Memory B cell (primary cell): Measurements from ENCODE around the gene XRCC1.

Source experiments
- ATAC-seq: fragments of 150-1000 bp; cut with Tn5 transposase; 2 replicates; pipeline ENCODE4 v1.10.0; 2021; ENCODE audit warnings: low read depth, mild to moderate bottlenecking, moderate library complexity
- DNase-seq, 2 donors: peaks; one replicate each; pipeline ENCODE4 v3.0.0; 2022; ENCODE audit warnings: low spot score in 2 of 2
- H3K27ac Mint-ChIP-seq: one replicate; pipeline ENCODE4 v1.8.0; 2022; ENCODE audit warnings: mild to moderate bottlenecking, moderate library complexity, mixed read lengths
- H3K27me3 Mint-ChIP-seq: one replicate; pipeline ENCODE4 v1.8.0; 2022; ENCODE audit warnings: mixed read lengths
- H3K36me3 Mint-ChIP-seq: one replicate; pipeline ENCODE4 v1.8.0; 2022; ENCODE audit warnings: mild to moderate bottlenecking, mixed read lengths
- H3K4me1 Mint-ChIP-seq: one replicate; pipeline ENCODE4 v1.8.0; 2022; ENCODE audit warnings: mixed read lengths
- H3K4me3 Mint-ChIP-seq: one replicate; pipeline ENCODE4 v1.8.0; 2022; ENCODE audit warnings: mild to moderate bottlenecking, moderate library complexity, mixed read lengths
- H3K9me3 Mint-ChIP-seq: one replicate; pipeline ENCODE4 v1.8.0; 2022; ENCODE audit warnings: mixed read lengths

Gene XRCC1

DNA sequence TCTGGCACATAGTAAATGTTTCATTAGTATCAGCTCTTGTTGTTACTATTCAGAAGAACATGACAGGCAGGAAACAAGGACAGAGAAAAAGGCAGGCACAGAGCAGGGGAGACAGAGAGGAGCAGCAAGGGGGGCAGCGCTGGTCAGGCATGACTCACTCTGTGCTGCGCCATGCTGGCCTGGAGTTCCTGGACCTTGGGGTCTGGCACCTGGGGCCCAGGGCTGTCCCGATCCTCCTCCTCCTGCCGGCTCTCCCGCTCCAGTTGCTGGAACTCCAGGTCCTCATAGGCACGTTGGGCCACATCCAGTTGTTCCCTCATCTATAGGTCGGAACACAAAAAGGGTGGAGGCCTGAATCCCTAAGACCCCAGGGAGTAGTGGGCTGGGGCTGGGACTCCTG lies 78.4 kb downstream of the XRCC1 start:
- Mint-ChIP-seq H3K4me3 (no peak overlapping the region), H3K4me1 (peaks cover 7% of the 10 kb centered on the region), H3K36me3 (peaks cover 23% of the 10 kb centered on the region), H3K27me3 (no peaks in the 10 kb centered on the region), H3K9me3 (no peaks in the 10 kb centered on the region), H3K27ac (no peak overlapping the region)
- no peak for ATAC-seq
- no peak for DNase-seq

DNA sequence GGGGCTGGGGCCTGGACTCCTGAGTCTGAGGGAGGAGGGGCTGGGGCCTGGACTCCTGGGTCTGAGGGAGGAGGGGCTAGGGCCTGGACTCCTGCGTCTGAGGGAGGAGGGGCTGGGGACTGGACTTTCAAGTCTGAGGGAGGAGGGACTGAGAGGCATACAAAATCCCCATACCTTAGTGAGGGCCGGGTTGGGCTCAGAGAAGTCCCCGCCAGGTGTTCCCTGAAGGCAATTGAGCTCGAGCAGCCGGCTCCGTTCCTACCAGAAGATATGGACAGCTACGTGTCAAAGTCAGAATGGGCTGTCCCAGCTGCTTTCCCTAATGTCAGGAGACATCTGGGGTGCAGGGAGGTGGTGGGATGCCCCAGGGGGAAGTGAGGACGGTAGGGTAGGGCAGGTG lies 80.2 kb downstream of the XRCC1 start:
- ATAC-seq (no peak), DNase-seq (no peak)
- no peaks in the 10 kb centered on the region for H3K27me3 Mint-ChIP-seq
- H3K27ac Mint-ChIP-seq = no peak overlapping the region
- peaks cover 21% of the 10 kb centered on the region for H3K36me3 Mint-ChIP-seq
- peaks cover 6% of the 10 kb centered on the region for H3K4me1 Mint-ChIP-seq
- H3K4me3 Mint-ChIP-seq = no peak overlapping the region
- no peaks in the 10 kb centered on the region for H3K9me3 Mint-ChIP-seq
